H7 (cell line): ENCODE measurements around the gene CSF1R. TPM values are rescaled to one million over a fixed set of nuclear protein-coding genes. Genes with fewer than 3 reads are reported as not detected.

Experiments
- DNase-seq: peaks from one replicate; pipeline ENCODE4 v3.0.0; 2012
- H3K27me3 ChIP-seq: 2 replicates; pipeline ENCODE4 v1.6.0; 2011; ENCODE audit warnings: mild to moderate bottlenecking, low read length; ENCODE audit not compliant: control insufficient read depth, insufficient read depth
- H3K36me3 ChIP-seq: replicated peaks from 2 replicates; pipeline ENCODE4 v1.5.1; 2011; ENCODE audit warnings: low read length; ENCODE audit not compliant: control insufficient read depth, insufficient read depth
- H3K4me3 ChIP-seq: 2 replicates; pipeline ENCODE4 v1.5.1; 2011; ENCODE audit warnings: low read depth, mild to moderate bottlenecking, control low read depth, low read length, moderate library complexity; ENCODE audit not compliant: insufficient read depth
- total RNA-seq: library from RNA; depleted of rRNA; stranded (reverse); fragments of >200 nt; shearing (Covaris generic); gene quantifications from 2 replicates; pipeline ENCODE4 v1.2.3, GENCODE V29; 2014; rRNA removed

The CSF1R gene
- not detected in 2 replicates for total RNA-seq

GRCh38 chr5:150085950-150086715 lies at the start of gene CSF1R:
CSF1R (minus strand) TSS chr5:150086554; CDS start chr5:150086427, 127 bp downstream.
- Histone ChIP-seq H3K4me3 (no peak within 1 kb of the TSS), H3K27me3 (no peaks in the 10 kb centered on the region), H3K36me3 (no peaks in the 10 kb centered on the region)
- DNase-seq: peak; percentile 13

DNA sequence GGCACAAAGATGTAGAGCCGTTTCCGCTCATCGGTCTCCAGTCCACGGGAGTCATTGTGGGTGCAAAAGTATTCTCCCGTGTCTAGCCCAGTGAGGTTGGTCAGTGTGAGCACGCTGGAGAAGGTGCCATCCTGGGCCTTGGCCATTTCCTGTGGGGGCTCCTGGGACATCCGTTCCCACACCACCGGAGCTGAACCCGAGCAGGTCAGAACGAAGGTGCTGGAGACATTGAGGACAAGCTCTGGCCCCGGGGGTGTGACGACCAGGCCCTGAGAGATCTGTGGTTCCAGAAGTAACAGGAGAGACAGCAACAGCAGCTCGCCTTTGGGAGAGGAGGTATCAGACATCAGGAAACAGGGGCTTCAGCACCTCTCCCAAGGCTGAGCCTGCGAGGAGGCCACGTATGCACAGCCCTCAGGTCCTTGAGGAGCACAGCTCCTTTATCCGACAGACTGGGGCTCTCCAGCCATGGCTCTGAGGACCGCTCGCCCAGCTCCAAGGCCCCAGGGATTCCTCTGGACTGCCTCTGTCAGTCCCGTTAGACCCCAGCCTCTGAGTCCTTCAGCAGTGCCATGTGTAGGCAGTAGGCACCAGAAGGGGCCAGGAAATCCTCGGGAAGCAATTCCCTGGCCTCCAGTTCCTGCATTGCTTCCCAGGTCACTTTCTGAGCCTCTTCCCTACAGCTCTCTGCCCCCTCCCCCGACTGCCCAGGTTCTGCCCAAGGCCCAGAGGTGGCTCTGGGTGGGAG lies 49.4 kb upstream of the CSF1R start:
- H3K27me3 ChIP-seq: peaks cover 20% of the 10 kb centered on the region
- no peak for DNase-seq
- no peak overlapping the region for H3K4me3 ChIP-seq
- H3K36me3 ChIP-seq: no peaks in the 10 kb centered on the region; the same call in 1 of the 2 replicates

DNA sequence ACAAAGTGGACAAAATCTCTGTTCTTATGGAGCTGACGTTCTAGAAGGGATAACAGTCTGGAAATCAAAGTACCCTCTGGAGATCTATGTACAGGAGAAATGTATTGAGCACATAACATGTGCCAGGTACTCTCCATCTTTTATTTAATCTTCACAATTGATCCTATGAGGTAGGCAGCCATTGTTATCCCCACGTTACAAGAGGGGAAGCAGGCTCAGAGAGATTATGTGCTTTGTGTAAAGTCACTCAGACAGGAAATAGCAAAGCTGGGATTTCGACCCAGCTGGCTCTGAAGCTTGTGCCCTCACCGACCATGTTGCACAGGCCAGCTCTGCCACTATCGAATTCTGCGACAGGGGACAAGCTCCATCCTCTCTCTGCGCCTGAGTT lies 47.8 kb upstream of the CSF1R start:
- no peak for DNase-seq
- Histone ChIP-seq H3K27me3 (peaks cover 22% of the 10 kb centered on the region), H3K4me3 (no peak overlapping the region), H3K36me3 (no peaks in the 10 kb centered on the region; the same call in 1 of the 2 replicates)

DNA sequence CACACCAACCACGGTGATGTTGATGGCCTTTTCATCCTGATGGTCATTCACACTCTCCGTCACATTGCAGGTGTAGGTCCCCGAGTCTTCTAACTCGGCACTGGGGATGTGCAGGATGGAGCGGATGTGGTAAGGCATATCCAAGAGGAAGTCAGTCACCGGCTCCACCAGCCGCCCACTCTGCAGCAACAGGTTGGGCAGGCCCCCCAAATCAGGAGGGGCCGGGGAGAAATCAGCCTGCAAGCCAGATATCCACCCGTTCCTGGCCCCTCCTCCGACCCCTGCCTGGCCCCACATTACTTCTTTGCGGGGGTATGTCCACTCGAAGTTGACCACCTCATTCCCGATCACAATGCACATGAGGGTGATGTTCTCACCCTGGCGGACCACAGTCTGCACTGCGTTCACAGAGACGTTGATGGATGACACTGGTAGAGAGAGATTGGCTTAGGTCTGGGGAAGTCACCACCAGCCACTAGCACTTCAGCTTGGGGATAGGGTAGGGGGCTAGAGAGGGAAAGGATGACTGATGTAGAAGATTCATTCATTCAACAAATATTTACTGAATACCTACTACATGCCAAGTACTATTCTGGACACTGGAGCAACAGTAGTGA lies 47.3 kb upstream of the CSF1R start:
- Histone ChIP-seq H3K27me3 (peaks cover 22% of the 10 kb centered on the region), H3K36me3 (no peaks in the 10 kb centered on the region; the same call in 1 of the 2 replicates), H3K4me3 (no peak overlapping the region)
- DNase-seq: no peak

- peaks cover 22% of the 10 kb centered on the region for H3K27me3 ChIP-seq
- no peak overlapping the region for H3K4me3 ChIP-seq
- no peaks in the 10 kb centered on the region; the same call in 1 of the 2 replicates for H3K36me3 ChIP-seq
- peak; percentile 52 for DNase-seq
These were observed 46.4 kb upstream of the CSF1R start for GRCh38 chr5:150132740-150133139.

GRCh38 chr5:150131978-150132694 lies 45.8 kb upstream of the CSF1R start:
- Histone ChIP-seq H3K27me3 (peaks cover 22% of the 10 kb centered on the region), H3K36me3 (no peaks in the 10 kb centered on the region; the same call in 1 of the 2 replicates), H3K4me3 (no peak overlapping the region)
- DNase-seq: no peak

DNA sequence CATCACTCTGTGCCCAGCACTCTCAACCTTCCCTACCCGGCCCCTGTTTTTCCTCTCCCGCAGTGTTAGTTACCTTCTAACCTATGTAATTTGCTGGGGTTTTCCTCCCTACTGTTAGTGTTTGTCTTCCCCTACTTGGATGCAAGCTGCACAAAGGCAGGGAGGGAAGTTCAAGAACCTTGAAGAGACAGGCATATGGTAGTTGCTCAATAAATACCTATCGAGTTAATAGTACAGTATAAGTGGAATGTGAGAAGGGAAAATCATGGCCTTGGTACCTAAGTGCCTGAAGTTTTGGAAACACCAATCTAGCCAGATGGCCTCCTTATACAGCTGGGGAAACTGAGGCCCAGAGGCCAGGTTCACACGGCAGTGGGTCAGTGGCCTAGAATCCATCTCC lies 45.1 kb upstream of the CSF1R start:
- no peak for DNase-seq
- H3K27me3 ChIP-seq: peaks cover 20% of the 10 kb centered on the region
- H3K36me3 ChIP-seq: no peaks in the 10 kb centered on the region; the same call in 1 of the 2 replicates
- H3K4me3 ChIP-seq: no peak overlapping the region

DNA sequence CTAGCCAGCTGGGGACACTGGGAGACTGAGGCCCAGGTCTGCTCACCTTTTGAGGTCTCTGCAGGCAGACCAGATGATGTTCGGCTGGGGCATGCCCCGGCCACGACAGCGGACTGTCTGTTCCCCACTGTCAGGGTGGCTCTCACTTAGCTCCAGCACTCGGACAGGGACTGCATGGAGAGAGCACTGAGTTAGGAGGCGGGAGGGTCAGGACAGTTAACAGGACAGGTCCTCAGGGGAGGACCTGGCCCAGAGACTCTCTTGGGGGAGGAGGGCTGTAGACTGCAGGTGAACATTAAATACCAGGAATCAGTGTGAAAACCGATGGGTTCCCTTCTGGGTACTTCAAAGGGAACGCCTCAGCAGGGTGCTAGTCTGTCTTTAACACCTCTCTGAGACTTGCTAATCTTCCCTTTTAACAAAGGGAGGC lies 44.2 kb upstream of the CSF1R start:
- peak; percentile 86 for DNase-seq
- H3K36me3 ChIP-seq: no peaks in the 10 kb centered on the region; the same call in 1 of the 2 replicates
- no peak overlapping the region for H3K4me3 ChIP-seq
- peaks cover 19% of the 10 kb centered on the region for H3K27me3 ChIP-seq

GRCh38 chr5:150129813-150130492 lies 43.6 kb upstream of the CSF1R start:
- peak; percentile 93 for DNase-seq
- Histone ChIP-seq H3K4me3 (no peak overlapping the region), H3K27me3 (peaks cover 16% of the 10 kb centered on the region), H3K36me3 (no peaks in the 10 kb centered on the region; the same call in 1 of the 2 replicates)

DNA sequence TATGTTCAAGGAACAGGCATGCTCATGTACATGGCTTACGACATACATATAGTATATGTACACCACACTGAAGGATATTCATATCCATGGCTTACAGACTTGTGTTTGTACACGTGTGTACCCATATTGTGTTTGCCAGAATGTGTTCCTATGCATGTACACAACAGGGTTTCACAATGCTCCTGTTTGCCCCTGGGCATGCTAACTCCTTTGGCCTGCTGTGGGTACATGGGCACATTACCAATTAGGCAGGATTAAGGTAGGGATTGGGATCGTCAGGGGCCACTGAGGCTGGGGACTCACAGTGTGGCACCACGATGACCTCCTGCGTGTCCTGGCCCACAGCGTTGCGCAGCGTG lies 43.1 kb upstream of the CSF1R start:
- H3K4me3 ChIP-seq: no peak overlapping the region
- no peak for DNase-seq
- H3K36me3 ChIP-seq: no peaks in the 10 kb centered on the region; the same call in 1 of the 2 replicates
- peaks cover 16% of the 10 kb centered on the region for H3K27me3 ChIP-seq

GRCh38 chr5:150126921-150127265 lies 40.5 kb upstream of the CSF1R start:
- no peak overlapping the region for H3K4me3 ChIP-seq
- no peaks in the 10 kb centered on the region for H3K36me3 ChIP-seq
- no peak for DNase-seq
- H3K27me3 ChIP-seq: peaks cover 3% of the 10 kb centered on the region

DNA sequence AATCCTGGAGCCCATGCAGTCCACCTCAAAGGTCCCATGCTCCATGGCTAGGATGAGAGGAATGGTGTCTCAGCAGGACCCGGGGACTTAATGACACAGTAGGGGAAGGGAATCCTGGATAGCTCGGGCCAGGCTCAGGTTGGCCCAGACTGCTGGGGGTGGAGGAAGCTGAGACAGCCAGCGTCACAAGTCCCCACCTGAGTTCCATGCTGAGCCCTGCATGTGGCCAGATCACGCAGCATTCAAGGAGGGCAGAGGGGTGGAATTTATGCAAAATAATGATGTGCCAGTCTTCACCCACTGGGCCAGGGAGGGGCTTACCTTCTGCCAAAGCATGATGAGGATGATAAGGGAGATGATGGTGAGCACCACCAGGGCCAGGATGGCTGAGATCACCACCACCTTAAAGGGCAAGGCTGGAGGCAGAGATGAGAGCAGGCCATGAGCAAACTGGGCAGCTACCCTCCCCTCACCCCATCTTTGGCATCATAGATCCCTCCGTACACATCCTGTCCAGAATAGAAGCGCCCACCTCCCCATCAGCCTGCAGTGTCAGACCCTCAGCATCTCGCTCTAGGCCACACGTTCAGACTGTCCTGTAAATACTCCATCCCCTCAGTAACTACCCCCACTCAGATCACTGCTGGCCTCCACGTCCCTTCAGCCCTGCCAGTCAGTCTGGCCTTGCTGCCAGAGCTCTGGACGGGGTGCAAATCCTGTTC lies 40.0 kb upstream of the CSF1R start:
- no peak for DNase-seq
- Histone ChIP-seq H3K36me3 (no peaks in the 10 kb centered on the region), H3K4me3 (no peak overlapping the region)

DNA sequence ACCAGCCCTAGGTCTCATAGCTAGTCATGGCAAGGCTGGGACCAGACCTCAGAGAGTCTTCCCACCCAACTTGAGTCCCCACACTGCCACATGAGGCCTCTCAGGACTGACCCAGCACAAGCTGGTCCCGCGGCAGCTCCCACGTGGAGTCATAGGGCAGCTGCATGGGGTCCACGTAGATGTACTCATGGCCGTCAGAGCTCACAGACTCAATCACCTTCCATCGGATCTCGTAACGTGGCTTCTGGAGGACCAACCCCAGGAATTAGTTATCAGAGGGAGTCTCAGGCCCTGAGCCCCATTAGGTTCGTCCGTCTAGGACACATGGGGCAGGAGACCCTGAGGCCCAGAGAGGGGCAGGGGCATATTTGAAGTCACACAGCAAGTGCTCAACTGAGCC lies 39.0 kb upstream of the CSF1R start:
- H3K36me3 ChIP-seq: no peaks in the 10 kb centered on the region
- DNase-seq: no peak
- peaks cover 1% of the 10 kb centered on the region; the same call in 1 of the 2 replicates for H3K27me3 ChIP-seq
- no peak overlapping the region for H3K4me3 ChIP-seq

More for the DNA sequence above, 40.0 kb upstream of the CSF1R start:
- H3K27me3 ChIP-seq: peaks cover 3% of the 10 kb centered on the region
